Breast epithelium (tissue), 4 donors: ENCODE measurements around the gene NLRP6. TPM values are rescaled to one million over a fixed set of nuclear protein-coding genes. Genes with fewer than 3 reads are reported as not detected.
"Not testable (repeated sequence)": the region's sequence is repeated elsewhere in the genome, so short reads cannot be mapped to it uniquely, and the experiment has no call there.

Source experiments
- DNase-seq, 2 donors: peaks; one replicate each; pipeline ENCODE4 v3.0.0-alpha.2; 2019; ENCODE audit warnings: low spot score in 2 of 2
- H3K27ac ChIP-seq, 2 donors: fragments of 200-600 bp; sonication (generic) in 1 of 2; one replicate each; pipeline ENCODE4 v1.5.1; 2016 to 2019; ENCODE audit warnings: mild to moderate bottlenecking in 1 of 2
- H3K27me3 ChIP-seq, 2 donors: fragments of 200-600 bp; sonication (generic) in 1 of 2; one replicate each; pipeline versions ENCODE4 v1.5.1 to v1.6.0; 2017 to 2019; ENCODE audit warnings: control low read depth in 1 of 2, mild to moderate bottlenecking in 1 of 2
- H3K36me3 ChIP-seq: fragments of 200-600 bp; one replicate; pipeline ENCODE4 v1.5.1; 2019
- H3K4me1 ChIP-seq, 2 donors: fragments of 200-600 bp; sonication (generic); one replicate each; pipeline ENCODE4 v1.5.1; 2016 to 2019; ENCODE audit warnings: control low read depth in 1 of 2
- H3K4me3 ChIP-seq, 3 donors: fragments of 200-600 bp; sonication (generic); 1 replicate in 2 of 3; 2 replicates in 1 of 3; pipeline ENCODE4 v1.5.1; 2016 to 2019; ENCODE audit warnings: mild to moderate bottlenecking in 3 of 3, moderate library complexity in 2 of 3
- H3K9me3 ChIP-seq, 2 donors: fragments of 200-600 bp; sonication (generic) in 1 of 2; one replicate each; pipeline ENCODE4 v1.5.1; 2016 to 2019; ENCODE audit warnings: control low read depth in 1 of 2
- POLR2A ChIP-seq: fragments of 450-650 bp; IDR thresholded peaks from one replicate; pipeline ENCODE4 v1.6.1; 2016; ENCODE audit warnings: antibody characterized with exemption, mild to moderate bottlenecking, moderate library complexity
- POLR2AphosphoS5 ChIP-seq, 3 donors: sonication (generic); formaldehyde crosslinking; IDR thresholded peaks; one replicate each; pipeline ENCODE4 v1.6.1; 2017; ENCODE audit warnings: antibody characterized with exemption in 3 of 3
- intact Hi-C: fragments of 100-400 bp; cut with DNase I; formaldehyde crosslinking; loops from one replicate; pipeline ENCODE4 v1.15.1; 2023; ENCODE audit warnings: low total_unique reads
- total RNA-seq, 3 donors: library from RNA; depleted of rRNA; stranded (reverse); fragments of >200 nt; gene quantifications; one replicate each; pipeline ENCODE4 v1.1.0, GENCODE V29; 2016
- TF ChIP-seq, protein P1 (sequence below), 3 donors: fragments of 450-650 bp; IDR thresholded peaks; one replicate each; pipeline ENCODE4 v1.5.1; 2016 to 2017; ENCODE audit warnings: antibody characterized with exemption in 3 of 3, mild to moderate bottlenecking in 3 of 3, moderate library complexity in 3 of 3

NLRP6 gene
- total RNA-seq, 3 donors from 2014 or later: 0.59 to 3.7 (median 2.0) TPM

DNA sequence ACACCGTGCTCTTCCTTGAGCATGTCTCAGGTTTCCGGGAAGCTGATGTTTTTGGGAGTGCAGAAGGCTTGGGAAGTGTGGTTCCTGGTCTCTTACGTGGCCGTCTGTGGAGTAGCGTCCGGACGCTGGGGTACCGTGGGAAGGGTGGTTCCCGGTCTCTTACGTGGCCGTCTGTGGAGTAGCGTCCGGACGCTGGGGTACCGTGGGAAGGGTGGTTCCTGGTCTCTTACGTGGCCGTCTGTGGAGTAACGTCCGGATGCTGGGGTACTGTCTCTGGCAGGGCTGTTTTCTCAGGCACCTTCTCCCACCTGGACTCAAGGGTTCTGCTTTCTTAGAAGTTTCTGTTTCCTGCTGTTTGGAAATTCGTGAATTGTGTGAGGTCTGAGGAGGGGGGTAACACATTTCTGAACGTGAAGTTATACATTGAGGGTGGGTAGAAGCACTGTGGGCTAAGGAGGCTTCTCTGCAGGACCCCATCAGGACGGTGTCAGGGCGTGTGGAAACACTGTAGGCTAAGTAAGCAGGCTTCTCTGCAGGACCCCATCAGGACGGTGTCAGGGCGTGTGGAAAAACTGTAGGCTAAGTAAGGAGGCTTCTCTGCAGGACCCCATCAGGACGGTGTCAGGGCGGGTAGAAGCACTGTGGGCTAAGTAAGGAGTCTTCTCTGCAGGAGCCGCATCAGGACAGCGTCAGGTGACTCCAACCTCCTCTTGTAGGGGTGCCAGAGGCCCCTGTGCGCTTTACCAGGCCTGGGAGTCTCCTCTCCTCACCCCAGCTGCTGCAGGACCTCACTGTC, 47.8 kb downstream of the NLRP6 start:
- TF ChIP-seq POLR2A: no peak
- TF ChIP-seq POLR2AphosphoS5 (IDR thresholded peaks at IDR 0.05): no peak
- TF ChIP-seq, protein P1, sequence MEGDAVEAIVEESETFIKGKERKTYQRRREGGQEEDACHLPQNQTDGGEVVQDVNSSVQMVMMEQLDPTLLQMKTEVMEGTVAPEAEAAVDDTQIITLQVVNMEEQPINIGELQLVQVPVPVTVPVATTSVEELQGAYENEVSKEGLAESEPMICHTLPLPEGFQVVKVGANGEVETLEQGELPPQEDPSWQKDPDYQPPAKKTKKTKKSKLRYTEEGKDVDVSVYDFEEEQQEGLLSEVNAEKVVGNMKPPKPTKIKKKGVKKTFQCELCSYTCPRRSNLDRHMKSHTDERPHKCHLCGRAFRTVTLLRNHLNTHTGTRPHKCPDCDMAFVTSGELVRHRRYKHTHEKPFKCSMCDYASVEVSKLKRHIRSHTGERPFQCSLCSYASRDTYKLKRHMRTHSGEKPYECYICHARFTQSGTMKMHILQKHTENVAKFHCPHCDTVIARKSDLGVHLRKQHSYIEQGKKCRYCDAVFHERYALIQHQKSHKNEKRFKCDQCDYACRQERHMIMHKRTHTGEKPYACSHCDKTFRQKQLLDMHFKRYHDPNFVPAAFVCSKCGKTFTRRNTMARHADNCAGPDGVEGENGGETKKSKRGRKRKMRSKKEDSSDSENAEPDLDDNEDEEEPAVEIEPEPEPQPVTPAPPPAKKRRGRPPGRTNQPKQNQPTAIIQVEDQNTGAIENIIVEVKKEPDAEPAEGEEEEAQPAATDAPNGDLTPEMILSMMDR (IDR thresholded peaks at IDR 0.05): no peak
- Histone ChIP-seq H3K4me3 (no peak overlapping the region), H3K36me3 (no peaks in the 10 kb centered on the region), H3K27me3 (no peaks in the 10 kb centered on the region), H3K27ac (peak overlapping the region; percentile 83 to 96), H3K4me1 (peaks cover 0 to 13% of the 10 kb centered on the region in 2 donors), H3K9me3 (no peaks in the 10 kb centered on the region)
- intact Hi-C loops: no loop called here
- DNase-seq: no peak

DNA sequence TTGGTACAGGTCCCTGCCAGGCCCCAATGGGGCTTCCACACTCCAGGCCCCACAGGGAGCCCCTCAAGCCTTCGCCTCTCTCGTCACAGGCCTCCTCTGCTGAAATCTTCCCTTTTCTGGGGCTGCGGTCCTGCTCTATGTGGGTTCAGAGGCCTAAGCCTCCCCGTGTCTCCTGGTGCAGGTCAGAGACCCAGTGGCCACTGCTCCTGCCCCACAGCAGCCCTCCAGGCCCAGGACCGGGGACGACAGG, 48.3 kb downstream of the NLRP6 start:
- DNase-seq: no peak
- Histone ChIP-seq H3K36me3 (no peaks in the 10 kb centered on the region), H3K4me1 (peaks cover 0 to 13% of the 10 kb centered on the region in 2 donors), H3K27ac (peak overlapping the region; percentile 83 to 96), H3K27me3 (no peaks in the 10 kb centered on the region), H3K4me3 (peak overlapping the region in 1 of 3 donors; percentile 50), H3K9me3 (no peaks in the 10 kb centered on the region)
- TF ChIP-seq, protein P1 (IDR thresholded peaks at IDR 0.05): no peak
- TF ChIP-seq POLR2AphosphoS5 (IDR thresholded peaks at IDR 0.05) (no peak), POLR2A (no peak)
- intact Hi-C loops: no loop called here

DNA sequence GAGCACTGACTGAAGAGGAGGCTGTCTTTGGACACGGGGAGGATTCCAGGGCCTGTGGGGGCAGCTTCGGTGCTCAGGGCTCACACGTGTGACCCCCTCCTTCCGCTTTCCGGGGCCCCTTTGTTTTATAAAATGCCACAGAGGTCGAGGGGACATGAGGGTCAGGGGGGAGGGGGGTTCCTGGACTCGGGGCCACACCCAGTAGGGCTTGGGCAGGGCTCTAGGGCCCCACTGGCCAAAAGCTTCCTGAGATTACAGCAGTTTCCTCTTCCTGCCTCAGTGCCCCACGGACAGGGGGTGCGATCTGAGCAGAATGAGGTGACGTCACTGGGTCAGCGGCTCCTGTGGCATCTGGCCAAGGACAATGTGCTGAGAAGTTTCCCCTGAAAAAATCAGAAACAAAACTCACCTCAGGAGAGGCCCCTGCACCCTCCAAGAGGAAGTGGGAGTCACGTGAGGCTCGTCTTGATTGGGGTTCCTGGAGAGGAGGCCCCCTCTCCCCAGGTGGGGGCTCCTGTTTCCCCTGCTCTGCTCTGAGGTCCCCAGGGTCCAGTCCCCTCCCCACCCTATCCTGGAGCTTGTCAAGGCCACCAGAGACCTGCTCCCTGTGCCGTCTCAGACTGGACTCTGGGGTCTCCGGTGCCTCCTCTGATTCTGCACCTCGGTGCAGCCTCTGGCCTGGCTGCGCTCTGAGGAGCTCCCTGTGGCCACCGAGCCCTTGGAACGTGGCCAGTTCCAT, 48.8 kb downstream of the NLRP6 start:
- no peaks in the 10 kb centered on the region for H3K9me3 ChIP-seq
- H3K36me3 ChIP-seq: no peaks in the 10 kb centered on the region
- intact Hi-C loops: no loop called here
- H3K4me1 ChIP-seq: peaks cover 0 to 13% of the 10 kb centered on the region in 2 donors
- peak in 2 of 3 donors; percentile 28 to 44 for TF ChIP-seq POLR2AphosphoS5 (IDR thresholded peaks at IDR 0.05)
- TF ChIP-seq, protein P1 (IDR thresholded peaks at IDR 0.05): no peak
- peak; percentile 7 for TF ChIP-seq POLR2A
- peak overlapping the region; percentile 83 to 96 for H3K27ac ChIP-seq
- DNase-seq: peak in 1 of 2 donors; percentile 69
- peak overlapping the region in 1 of 3 donors; percentile 50 for H3K4me3 ChIP-seq
- H3K27me3 ChIP-seq: no peaks in the 10 kb centered on the region

DNA sequence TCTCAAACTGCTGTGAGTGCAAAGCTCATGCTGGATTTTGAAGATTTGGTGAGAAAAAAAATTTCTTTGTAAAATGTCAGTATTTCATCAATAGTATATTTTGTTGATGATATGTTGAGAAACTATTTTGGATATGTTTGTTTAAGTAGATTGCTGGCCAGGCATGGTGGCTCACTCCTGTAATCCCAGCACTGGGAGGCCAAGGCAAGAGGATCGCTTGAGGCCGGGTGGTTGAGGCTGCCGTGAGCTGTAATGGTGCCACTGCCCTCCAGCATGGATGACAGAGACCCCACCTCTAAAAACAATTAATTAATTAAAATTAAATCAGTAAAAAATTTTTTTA, 49.3 kb downstream of the NLRP6 start:
- Histone ChIP-seq H3K27ac (peak overlapping the region; percentile 83 to 96), H3K4me3 (no peak overlapping the region), H3K9me3 (no peaks in the 10 kb centered on the region), H3K36me3 (no peaks in the 10 kb centered on the region), H3K27me3 (no peaks in the 10 kb centered on the region), H3K4me1 (peaks cover 0 to 13% of the 10 kb centered on the region in 2 donors)
- intact Hi-C loops: no loop called here
- TF ChIP-seq POLR2A (no peak), POLR2AphosphoS5 (IDR thresholded peaks at IDR 0.05) (no peak)
- TF ChIP-seq, protein P1 (IDR thresholded peaks at IDR 0.05): no peak
- DNase-seq: no peak

DNA sequence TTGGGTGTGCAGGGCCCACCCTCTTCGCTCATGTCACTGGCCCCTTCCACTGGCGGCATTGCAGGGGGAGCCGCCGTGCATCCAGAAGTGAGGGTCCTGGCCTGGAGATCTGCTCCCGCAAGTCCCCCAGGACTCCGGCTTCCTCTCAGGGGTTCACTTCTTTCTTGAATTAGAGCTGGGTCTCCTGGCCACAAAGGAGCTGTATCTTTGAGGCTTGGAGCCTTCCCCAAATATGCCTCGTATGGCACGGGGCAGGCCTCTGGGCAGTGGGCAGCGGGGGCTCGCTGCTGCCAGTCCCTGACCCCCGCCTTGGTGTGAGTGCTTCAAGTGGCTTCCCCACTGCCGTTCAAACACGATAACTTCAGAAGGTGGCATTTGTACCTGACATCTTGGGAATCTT, 49.8 kb downstream of the NLRP6 start:
- no peak for TF ChIP-seq POLR2A
- TF ChIP-seq, protein P1 (IDR thresholded peaks at IDR 0.05): no peak
- TF ChIP-seq POLR2AphosphoS5 (IDR thresholded peaks at IDR 0.05): no peak
- no peak overlapping the region for H3K4me3 ChIP-seq
- H3K9me3 ChIP-seq: no peaks in the 10 kb centered on the region
- intact Hi-C loops: no loop called here
- H3K4me1 ChIP-seq: peaks cover 0 to 13% of the 10 kb centered on the region in 2 donors
- no peak for DNase-seq
- no peaks in the 10 kb centered on the region for H3K27me3 ChIP-seq
- no peaks in the 10 kb centered on the region for H3K36me3 ChIP-seq
- H3K27ac ChIP-seq: no peak overlapping the region

DNA sequence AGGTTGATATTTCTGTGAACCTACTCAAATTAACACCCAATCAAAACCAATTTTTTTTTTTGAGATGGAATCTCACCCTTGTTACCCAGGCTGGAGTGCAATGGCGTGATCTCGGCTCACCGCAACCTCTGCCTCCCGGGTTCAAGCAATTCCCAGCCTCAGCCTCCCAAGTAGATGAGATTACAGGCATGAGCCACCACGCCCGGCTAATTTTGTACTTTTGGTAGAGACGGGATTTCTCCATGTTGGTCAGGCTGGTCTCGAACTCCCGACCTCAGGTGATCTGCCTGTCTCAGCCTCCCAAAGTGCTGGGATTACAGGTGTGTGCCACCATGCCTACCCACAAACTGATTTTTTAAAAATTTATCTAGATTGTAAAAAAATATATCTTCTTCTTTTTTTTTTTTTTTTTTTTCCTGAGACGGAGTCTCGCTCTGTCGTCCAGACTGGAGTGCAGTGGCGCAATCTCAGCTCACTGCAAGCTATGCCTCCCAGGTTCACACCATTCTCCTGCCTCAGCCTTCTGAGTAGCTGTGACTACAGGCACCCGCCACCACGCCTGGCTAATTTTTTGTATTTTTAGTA, 50.4 kb downstream of the NLRP6 start:
- intact Hi-C loops, DNase-seq, H3K27ac ChIP-seq, H3K27me3 ChIP-seq, H3K36me3 ChIP-seq, H3K4me3 ChIP-seq, H3K9me3 ChIP-seq: not testable (repeated sequence)
- H3K4me1 ChIP-seq: peaks cover 0 to 13% of the 10 kb centered on the region in 2 donors
